ENCODE data around the gene IRF8.

Gene IRF8

GRCh38 chr16:85863384-85863774 is 35.6 kb upstream of the IRF8 start (continued):
- TF ChIP-seq, protein P1, sequence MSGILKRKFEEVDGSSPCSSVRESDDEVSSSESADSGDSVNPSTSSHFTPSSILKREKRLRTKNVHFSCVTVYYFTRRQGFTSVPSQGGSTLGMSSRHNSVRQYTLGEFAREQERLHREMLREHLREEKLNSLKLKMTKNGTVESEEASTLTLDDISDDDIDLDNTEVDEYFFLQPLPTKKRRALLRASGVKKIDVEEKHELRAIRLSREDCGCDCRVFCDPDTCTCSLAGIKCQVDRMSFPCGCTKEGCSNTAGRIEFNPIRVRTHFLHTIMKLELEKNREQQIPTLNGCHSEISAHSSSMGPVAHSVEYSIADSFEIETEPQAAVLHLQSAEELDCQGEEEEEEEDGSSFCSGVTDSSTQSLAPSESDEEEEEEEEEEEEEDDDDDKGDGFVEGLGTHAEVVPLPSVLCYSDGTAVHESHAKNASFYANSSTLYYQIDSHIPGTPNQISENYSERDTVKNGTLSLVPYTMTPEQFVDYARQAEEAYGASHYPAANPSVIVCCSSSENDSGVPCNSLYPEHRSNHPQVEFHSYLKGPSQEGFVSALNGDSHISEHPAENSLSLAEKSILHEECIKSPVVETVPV (CRISPR knock-in tag; IDR thresholded peaks at IDR 0.05), result no peak
- TF ChIP-seq GLIS3 (CRISPR knock-in tag; IDR thresholded peaks at IDR 0.05), result no peak
- TF ChIP-seq ZNF8 (CRISPR knock-in tag; IDR thresholded peaks at IDR 0.05), result no peak
- no peak for TF ChIP-seq RARB (CRISPR knock-in tag; IDR thresholded peaks at IDR 0.05)
- TF ChIP-seq BACH2 (CRISPR knock-in tag; IDR thresholded peaks at IDR 0.05; ENCODE audit: borderline replicate concordance), result no peak
- no peak for TF ChIP-seq CSDC2 (CRISPR knock-in tag; IDR thresholded peaks at IDR 0.05)
- no peak for TF ChIP-seq ISL1 (CRISPR knock-in tag; IDR thresholded peaks at IDR 0.05)
- no peak for TF ChIP-seq ZNF565 (CRISPR knock-in tag; conservative IDR thresholded peaks at IDR 0.05; ENCODE audit: low read depth)
- TF ChIP-seq ARNTL (CRISPR knock-in tag; IDR thresholded peaks at IDR 0.05; ENCODE audit: borderline replicate concordance, low read depth), result no peak

- TF ChIP-seq ZC3H10 (CRISPR knock-in tag; IDR thresholded peaks at IDR 0.05), result no peak
- TF ChIP-seq, protein P1 (CRISPR knock-in tag; IDR thresholded peaks at IDR 0.05), result no peak
- no peak for TF ChIP-seq RARB (CRISPR knock-in tag; IDR thresholded peaks at IDR 0.05)
- TF ChIP-seq, protein P2, sequence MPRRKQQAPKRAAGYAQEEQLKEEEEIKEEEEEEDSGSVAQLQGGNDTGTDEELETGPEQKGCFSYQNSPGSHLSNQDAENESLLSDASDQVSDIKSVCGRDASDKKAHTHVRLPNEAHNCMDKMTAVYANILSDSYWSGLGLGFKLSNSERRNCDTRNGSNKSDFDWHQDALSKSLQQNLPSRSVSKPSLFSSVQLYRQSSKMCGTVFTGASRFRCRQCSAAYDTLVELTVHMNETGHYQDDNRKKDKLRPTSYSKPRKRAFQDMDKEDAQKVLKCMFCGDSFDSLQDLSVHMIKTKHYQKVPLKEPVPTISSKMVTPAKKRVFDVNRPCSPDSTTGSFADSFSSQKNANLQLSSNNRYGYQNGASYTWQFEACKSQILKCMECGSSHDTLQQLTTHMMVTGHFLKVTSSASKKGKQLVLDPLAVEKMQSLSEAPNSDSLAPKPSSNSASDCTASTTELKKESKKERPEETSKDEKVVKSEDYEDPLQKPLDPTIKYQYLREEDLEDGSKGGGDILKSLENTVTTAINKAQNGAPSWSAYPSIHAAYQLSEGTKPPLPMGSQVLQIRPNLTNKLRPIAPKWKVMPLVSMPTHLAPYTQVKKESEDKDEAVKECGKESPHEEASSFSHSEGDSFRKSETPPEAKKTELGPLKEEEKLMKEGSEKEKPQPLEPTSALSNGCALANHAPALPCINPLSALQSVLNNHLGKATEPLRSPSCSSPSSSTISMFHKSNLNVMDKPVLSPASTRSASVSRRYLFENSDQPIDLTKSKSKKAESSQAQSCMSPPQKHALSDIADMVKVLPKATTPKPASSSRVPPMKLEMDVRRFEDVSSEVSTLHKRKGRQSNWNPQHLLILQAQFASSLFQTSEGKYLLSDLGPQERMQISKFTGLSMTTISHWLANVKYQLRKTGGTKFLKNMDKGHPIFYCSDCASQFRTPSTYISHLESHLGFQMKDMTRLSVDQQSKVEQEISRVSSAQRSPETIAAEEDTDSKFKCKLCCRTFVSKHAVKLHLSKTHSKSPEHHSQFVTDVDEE (CRISPR knock-in tag; IDR thresholded peaks at IDR 0.05), result no peak
- no peak for TF ChIP-seq ZFP3 (CRISPR knock-in tag; IDR thresholded peaks at IDR 0.05)
- TF ChIP-seq ZNF8 (CRISPR knock-in tag; IDR thresholded peaks at IDR 0.05), result no peak
- TF ChIP-seq ISL1 (CRISPR knock-in tag; IDR thresholded peaks at IDR 0.05), result no peak
- TF ChIP-seq OSR1 (CRISPR knock-in tag; IDR thresholded peaks at IDR 0.05), result no peak
- TF ChIP-seq ESRRG (CRISPR knock-in tag; IDR thresholded peaks at IDR 0.05), result no peak
- TF ChIP-seq TCF4 (CRISPR knock-in tag; IDR thresholded peaks at IDR 0.05; ENCODE audit: borderline replicate concordance), result no peak
- no peak for ATAC-seq
These were observed 34.0 kb upstream of the IRF8 start for GRCh38 chr16:85864965-85865364.

GRCh38 chr16:85867189-85867588 is 31.8 kb upstream of the IRF8 start:
- no peak for ATAC-seq
- TF ChIP-seq RARB (CRISPR knock-in tag; IDR thresholded peaks at IDR 0.05), result no peak
- TF ChIP-seq SNAI2 (CRISPR knock-in tag; IDR thresholded peaks at IDR 0.05), result no peak
- no peak for TF ChIP-seq ZNF70 (CRISPR knock-in tag; IDR thresholded peaks at IDR 0.05)
- TF ChIP-seq, protein P3, sequence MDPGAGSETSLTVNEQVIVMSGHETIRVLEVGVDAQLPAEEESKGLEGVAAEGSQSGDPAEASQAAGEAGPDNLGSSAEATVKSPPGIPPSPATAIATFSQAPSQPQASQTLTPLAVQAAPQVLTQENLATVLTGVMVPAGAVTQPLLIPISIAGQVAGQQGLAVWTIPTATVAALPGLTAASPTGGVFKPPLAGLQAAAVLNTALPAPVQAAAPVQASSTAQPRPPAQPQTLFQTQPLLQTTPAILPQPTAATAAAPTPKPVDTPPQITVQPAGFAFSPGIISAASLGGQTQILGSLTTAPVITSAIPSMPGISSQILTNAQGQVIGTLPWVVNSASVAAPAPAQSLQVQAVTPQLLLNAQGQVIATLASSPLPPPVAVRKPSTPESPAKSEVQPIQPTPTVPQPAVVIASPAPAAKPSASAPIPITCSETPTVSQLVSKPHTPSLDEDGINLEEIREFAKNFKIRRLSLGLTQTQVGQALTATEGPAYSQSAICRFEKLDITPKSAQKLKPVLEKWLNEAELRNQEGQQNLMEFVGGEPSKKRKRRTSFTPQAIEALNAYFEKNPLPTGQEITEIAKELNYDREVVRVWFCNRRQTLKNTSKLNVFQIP (CRISPR knock-in tag; IDR thresholded peaks at IDR 0.05; ENCODE audit: borderline replicate concordance, low read depth), result no peak
- no peak for TF ChIP-seq BACH2 (CRISPR knock-in tag; IDR thresholded peaks at IDR 0.05; ENCODE audit: borderline replicate concordance)
- TF ChIP-seq, protein P4, sequence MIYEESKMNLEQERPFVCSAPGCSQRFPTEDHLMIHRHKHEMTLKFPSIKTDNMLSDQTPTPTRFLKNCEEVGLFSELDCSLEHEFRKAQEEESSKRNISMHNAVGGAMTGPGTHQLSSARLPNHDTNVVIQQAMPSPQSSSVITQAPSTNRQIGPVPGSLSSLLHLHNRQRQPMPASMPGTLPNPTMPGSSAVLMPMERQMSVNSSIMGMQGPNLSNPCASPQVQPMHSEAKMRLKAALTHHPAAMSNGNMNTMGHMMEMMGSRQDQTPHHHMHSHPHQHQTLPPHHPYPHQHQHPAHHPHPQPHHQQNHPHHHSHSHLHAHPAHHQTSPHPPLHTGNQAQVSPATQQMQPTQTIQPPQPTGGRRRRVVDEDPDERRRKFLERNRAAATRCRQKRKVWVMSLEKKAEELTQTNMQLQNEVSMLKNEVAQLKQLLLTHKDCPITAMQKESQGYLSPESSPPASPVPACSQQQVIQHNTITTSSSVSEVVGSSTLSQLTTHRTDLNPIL (CRISPR knock-in tag; IDR thresholded peaks at IDR 0.05; ENCODE audit: low read depth), result no peak
- TF ChIP-seq, protein P1 (CRISPR knock-in tag; IDR thresholded peaks at IDR 0.05), result no peak
- no peak for TF ChIP-seq TCF4 (CRISPR knock-in tag; IDR thresholded peaks at IDR 0.05; ENCODE audit: borderline replicate concordance)
- no peak for TF ChIP-seq ISL1 (CRISPR knock-in tag; IDR thresholded peaks at IDR 0.05)
- TF ChIP-seq PPARA (CRISPR knock-in tag; IDR thresholded peaks at IDR 0.05; ENCODE audit: borderline replicate concordance), result no peak
- TF ChIP-seq, protein P5, sequence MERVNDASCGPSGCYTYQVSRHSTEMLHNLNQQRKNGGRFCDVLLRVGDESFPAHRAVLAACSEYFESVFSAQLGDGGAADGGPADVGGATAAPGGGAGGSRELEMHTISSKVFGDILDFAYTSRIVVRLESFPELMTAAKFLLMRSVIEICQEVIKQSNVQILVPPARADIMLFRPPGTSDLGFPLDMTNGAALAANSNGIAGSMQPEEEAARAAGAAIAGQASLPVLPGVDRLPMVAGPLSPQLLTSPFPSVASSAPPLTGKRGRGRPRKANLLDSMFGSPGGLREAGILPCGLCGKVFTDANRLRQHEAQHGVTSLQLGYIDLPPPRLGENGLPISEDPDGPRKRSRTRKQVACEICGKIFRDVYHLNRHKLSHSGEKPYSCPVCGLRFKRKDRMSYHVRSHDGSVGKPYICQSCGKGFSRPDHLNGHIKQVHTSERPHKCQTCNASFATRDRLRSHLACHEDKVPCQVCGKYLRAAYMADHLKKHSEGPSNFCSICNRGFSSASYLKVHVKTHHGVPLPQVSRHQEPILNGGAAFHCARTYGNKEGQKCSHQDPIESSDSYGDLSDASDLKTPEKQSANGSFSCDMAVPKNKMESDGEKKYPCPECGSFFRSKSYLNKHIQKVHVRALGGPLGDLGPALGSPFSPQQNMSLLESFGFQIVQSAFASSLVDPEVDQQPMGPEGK (CRISPR knock-in tag; IDR thresholded peaks at IDR 0.05; ENCODE audit: borderline replicate concordance), result no peak
- no peak for TF ChIP-seq ZC3H10 (CRISPR knock-in tag; IDR thresholded peaks at IDR 0.05)
- no peak for TF ChIP-seq ZNF565 (CRISPR knock-in tag; conservative IDR thresholded peaks at IDR 0.05; ENCODE audit: low read depth)
- TF ChIP-seq TOX (CRISPR knock-in tag; IDR thresholded peaks at IDR 0.05; ENCODE audit: borderline replicate concordance), result no peak
- no peak for TF ChIP-seq ZFP30 (CRISPR knock-in tag; IDR thresholded peaks at IDR 0.05)
- no peak for TF ChIP-seq CSDC2 (CRISPR knock-in tag; IDR thresholded peaks at IDR 0.05)
- no peak for TF ChIP-seq ARNTL (CRISPR knock-in tag; IDR thresholded peaks at IDR 0.05; ENCODE audit: borderline replicate concordance, low read depth)
- TF ChIP-seq ESRRG (CRISPR knock-in tag; IDR thresholded peaks at IDR 0.05), result no peak
- no peak for TF ChIP-seq GLIS3 (CRISPR knock-in tag; IDR thresholded peaks at IDR 0.05)
- TF ChIP-seq OSR1 (CRISPR knock-in tag; IDR thresholded peaks at IDR 0.05), result no peak
